GM18526 (cell line): ENCODE results near the gene RUNX2.

Experiments
- POLR2A ChIP-seq: IDR thresholded peaks from 3 replicates; pipeline ENCODE4 v1.6.1; 2011; ENCODE audit not compliant: insufficient read length; ENCODE audit errors: extremely low read depth

The RUNX2 gene

DNA sequence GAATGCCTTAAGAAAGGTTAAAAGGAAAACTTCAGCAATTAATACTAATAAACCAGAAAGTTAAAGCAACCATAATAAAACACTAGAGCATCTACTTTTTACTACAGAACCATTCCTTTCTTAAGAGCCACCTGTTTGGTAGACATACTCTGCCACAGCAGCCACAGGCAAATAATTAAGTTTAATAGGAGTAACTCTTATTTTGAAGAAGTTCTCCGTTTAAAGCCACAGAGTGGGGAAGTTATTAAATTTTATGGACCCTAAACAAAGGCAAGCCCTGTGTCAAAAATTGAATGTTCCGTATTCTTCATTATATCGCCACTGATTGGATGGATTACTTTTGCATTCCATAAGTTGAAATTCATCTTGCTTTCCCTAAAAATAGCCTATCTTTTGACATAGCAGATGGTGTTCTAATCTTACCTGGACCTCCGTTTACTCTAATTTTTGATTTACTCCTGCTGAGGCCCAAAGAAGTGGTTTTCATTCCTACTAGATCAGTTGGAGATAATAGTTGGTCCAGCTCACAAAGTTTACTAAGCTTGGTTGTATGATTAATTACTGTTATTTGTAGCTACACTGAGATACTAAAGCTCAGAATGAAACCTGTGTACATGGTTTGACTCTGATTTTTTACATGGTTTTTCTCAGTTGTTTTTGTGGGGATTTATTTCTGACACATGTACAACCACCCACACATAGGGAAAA is 190.0 kb downstream of the RUNX2 start:
- TF ChIP-seq POLR2A: no peak

DNA sequence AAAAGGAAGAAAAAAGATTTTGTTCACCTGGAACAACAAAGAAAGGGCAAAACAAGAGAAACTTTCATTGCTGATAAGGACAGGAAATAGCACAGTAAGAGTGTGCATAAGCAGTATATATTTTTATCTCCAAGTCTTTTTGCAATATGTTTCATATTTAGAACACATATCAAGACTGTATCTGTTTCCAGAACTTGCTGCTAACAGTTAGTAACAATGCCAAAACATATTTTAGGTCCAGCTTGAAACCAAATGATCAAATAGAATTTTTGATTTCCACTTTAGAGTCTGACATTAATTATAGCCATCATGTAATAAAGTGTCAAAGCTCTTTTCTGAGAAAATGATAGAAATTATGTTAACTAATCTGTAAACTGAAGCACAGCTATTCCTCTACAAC is 193.1 kb downstream of the RUNX2 start:
- TF ChIP-seq POLR2A: no peak

DNA sequence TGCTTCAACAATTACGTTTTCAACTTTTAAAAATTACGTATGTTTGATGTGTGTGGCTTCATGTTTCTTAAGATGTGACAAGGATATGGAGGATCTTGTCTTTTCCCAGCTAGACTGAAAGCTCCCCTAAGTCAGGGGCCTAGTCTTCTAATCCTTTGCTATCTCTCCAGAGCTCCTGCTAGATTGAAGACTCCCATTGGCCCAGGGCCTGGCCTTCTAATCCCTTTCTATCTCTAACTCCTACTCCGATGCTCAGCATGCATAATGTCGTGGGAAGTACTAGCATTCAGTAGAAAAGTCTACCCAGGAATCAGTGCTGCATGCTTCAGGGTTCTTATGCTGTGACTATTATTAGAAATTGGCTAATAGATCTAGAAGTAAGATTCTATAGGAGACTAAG is 194.4 kb downstream of the RUNX2 start:
- no peak for TF ChIP-seq POLR2A

DNA sequence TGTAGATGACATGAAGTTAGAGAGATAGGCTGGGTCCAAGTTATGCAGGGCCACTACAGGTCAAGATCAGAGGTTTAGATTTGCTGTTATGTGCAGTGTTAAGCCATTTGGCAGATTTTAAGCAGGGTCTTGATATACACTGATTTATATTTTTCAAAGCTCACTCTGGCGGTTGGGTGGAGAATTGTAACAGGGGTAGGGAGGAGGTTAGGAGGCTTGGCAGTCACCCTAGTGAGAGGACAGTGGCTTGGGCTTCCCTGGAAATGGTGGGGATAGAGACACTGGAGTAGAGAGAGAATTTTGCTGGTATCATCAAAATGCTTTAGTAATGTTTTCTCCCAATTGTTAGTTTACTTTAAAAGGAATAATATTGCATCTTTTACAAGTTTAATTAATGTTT is 199.1 kb downstream of the RUNX2 start:
- no peak for TF ChIP-seq POLR2A

DNA sequence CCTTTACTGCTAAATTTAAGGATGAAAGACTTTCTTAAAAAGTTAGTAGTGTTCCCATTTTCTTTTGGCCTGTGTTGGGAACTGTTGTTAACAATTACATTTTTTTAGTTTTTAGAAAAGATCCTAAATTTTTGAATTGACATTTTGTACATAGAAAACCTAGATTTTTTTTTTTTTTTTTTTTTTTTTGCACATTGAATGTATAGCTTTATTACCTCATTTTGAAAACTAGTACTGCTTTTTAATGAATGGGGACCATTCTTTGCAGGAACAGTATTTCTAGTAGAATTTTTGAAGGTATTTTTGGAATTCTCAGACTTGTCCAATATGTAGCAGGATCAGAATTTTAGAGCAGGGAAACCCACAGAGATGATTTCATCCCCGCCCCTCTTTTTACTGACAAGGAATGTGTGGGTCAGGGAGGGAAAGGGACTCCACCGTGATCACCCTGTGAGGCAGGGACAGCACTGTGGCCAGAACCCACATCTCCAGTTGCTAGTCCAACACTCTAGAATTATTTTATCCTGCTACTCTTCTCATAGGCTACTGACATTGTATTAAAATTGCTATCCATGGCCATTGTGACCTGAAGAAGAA is 204.0 kb downstream of the RUNX2 start:
- no peak for TF ChIP-seq POLR2A

DNA sequence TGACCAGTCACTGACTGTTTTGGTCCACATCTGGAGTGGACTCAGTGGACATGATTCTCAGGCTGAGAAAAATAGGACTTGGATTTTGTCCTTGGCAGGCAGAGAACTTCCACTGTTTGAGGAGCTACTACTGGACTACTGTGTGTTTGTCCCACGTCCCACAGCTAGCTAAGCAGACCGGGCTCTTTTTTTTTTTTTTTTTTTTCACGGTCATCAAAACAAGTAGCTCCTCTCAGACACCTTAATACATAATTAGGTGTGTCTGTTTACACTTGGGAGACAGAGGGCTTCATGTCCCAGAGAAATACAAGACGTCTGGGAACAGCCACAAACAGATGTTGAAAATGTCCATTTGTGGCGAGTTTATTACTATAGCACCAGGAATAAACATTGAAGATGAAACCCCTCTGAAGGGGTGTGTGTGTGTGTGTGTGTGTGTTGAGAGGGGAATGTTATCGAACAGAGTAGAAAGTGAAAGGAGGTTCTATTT is 204.6 kb downstream of the RUNX2 start:
- no peak for TF ChIP-seq POLR2A

DNA sequence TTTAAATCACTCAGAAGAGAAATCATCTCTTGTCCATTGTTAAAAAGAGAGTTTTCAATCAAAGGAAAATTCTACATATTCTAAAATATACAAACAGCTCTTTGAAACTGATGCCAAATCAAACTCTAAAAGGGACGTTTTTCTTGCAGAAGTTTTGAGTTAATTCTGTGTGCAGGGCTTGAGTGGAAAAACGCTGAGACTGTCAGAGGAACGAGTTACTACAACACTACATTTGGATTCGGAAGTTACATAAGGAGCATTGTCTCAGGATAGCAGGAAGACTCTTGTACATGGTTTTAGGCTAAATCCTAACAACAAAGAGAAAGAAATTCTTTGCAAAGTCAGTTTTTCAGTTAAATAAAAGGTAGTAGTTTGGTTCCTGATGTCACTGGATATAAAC is 205.3 kb downstream of the RUNX2 start:
- no peak for TF ChIP-seq POLR2A

DNA sequence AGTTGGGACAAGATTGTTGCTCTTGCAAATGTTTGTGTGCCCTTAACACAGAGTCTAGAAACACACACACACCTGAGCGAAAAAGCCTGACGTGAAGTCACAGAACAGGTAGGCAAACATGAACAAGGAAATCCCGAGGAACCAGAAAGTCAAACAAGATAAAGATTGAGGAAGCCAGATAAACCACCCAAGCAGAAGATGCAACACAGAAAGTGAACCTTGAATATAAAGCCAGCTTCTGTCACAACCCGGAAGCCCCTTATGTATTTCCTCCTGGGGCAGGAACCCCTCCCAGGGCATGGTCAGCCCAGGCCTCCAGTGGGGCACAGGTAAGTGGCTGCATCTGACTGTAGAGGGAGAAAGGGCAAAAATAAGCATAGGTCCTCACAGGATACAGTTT is 207.8 kb downstream of the RUNX2 start:
- TF ChIP-seq POLR2A: no peak

DNA sequence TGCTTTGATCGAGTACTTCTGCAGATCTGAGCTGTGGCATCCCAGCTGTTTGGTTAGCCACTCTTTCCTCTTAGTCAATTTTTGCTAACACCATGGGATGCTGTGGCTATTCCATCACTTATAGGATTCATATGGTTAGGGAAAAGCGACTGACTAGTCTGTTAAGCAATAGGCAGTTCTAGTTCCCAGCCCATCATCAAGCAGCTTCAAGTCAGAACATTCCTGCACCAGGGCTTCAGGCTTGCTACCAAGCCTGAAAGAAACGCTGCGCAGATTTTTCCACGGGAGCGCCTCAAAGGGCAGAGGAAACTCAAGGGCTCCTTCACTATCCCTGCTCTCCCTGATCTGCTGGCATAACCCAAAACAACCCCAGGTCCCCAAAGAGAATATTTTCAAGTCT is 209.4 kb downstream of the RUNX2 start:
- TF ChIP-seq POLR2A: no peak

DNA sequence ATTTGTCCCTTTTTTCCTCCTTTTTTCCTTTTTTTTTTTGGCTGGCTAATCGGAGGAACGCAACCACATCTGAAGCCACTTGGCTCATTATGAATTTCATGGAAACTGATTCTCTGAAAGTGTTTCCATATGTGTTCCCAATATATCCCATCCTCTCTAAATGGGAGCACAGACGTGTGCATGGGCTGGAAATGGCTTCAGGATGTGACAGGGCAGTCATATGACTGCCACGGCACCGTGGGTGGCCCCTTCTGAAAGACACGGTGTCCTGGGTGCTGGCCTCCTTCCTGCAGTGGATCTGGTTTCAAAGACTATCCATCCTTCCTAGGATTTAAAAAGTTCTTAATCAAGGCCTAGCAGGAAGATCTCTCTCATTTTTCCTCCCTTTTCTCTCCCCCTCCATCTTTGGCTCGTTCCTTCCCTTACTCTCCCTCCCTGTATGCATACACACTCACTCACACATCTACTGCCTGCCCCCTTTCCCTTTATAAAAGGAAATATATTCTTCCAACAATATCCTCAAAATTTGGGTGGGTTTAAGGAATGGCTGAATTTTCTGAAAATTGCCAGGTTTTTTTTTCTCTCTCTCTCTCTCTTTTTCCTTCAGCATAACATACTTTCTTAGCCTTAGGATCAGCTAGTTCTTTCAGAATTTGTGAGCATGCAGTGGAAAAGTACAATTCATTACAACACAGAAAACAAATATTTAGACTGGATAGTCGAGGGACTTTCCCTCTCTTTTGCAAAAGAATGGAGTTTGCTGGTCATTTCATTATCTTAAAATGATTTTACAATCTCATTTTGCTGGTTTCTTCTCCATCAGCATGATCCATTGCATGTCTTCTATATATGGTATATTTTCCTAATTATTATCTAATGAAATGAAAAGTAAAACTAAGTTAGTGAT is 210.8 kb downstream of the RUNX2 start:
- TF ChIP-seq POLR2A: no peak

DNA sequence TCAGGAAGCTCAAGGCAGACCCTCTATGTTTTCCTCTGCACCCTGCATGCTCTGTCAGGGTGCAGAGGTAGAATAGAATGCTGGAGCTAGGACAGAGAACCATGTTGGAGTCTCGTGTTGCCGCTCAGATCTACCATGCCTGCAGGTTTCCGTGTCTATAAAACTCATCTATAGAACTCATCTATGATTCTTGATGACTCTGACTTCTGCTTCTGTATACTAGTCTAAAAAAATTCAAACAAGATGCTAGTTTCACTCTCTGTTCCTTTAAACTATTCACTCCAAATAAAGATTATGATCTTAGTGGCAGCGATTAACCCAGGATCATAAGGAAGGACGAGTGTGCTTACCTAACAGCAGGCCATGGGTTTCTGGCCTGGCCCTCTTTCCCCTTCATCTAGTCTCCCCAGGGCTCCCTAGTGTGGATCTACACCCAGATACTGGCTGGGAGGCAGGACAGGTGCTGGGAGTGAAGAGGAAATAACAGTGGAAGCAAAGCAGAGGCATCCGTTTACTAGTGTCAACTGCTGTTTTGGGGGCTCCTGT is 212.3 kb downstream of the RUNX2 start:
- TF ChIP-seq POLR2A: no peak

DNA sequence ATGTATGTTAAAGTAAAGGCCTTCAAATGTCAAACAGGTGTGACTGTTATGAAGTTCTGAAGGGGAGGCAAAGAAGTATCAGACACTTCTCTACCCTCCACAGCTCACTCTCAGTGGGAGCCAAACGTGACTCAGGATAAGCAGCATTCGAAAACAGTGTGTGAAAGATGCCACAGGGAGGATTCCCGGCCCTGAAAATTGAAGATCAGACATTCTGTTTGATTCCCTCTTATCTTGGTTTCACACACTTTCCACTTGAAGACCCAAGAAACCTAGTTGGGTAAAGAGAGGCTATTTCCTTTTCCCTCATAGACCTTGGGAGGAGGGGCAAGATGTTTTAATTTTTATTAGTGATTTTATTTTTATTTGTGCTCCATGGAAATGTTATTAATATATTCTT is 213.8 kb downstream of the RUNX2 start:
- no peak for TF ChIP-seq POLR2A

DNA sequence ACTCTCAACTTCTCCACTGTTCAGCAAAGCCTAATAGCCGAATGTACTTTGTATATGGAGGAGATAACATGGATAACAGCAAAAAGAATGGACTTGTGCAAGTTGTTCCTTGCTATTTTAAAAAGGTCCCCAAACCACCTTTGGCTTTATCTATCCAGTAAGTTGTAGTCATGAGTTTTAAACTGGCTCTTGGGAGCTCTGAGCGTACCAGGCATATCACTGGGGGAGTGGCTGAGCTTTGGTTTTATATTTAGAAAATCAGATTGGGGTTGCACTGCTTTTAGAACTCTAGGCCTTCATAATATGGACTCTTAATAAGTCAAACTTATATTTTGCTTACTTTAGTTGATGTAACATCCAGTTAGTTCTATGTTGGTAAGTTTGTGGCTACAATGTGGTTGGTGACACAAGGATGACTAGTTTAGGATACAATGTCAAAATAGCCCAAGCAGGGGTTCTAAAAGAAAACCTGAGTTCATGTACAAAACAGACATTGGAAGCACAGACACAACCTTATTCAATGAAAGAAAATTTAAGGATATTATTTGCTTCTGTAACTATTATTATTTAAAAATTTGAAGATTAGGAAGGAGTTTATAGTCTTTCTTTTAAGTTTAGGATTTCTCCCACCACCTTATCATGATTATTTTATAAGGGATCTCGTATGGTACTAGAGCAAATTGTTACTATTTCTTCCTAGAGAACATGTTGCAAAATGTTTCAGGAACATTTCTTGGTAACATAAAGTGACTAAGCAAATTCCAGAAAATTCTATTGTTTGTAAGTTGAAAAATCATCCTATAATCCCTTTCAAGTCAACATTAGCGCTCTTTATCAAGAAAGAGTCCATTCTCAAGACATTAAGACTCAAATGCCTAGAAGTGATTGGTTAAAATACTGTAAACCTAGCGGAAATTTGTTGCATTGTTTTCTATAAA is 215.4 kb downstream of the RUNX2 start:
- TF ChIP-seq POLR2A: no peak

DNA sequence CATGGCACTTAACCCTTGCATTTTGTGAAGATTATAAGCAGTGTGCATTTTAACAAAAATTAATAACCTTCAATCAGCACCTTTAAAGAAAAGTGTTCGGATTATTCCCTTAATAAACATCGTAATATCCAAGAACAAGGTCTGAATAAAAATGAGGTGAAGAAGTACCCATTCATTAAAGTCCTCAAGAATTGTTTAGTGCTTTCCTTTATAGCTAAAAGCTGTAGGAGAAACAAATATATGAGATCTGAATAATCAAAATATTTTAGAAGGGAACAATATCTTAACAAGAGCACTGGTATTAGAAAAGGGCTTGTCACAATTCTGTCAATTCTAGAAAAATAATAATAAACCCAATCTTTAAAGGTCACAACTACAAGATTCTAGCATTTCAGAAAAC is 217.3 kb downstream of the RUNX2 start:
- no peak for TF ChIP-seq POLR2A
